ENCODE data around the gene C6orf62. TPM values are rescaled to one million over a fixed set of nuclear protein-coding genes. Genes with fewer than 3 reads are reported as not detected.
"Not testable (repeated sequence)": the region's sequence is repeated elsewhere in the genome, so short reads cannot be mapped to it uniquely, and the experiment has no call there.

The C6orf62 gene
- total and polyA plus RNA-seq, 2 donors from 2014 or later, result 55.8 to 114 TPM

- TF ChIP-seq CTCF (IDR thresholded peaks at IDR 0.05; ENCODE audit: borderline replicate concordance, extremely low read depth, insufficient read depth), result peak; percentile 54
- H3K4me1 ChIP-seq (ENCODE audit: control insufficient read depth in 2 of 3, insufficient read depth in 2 of 3, low read depth in 1 of 3, low read length in 3 of 3); H3K9me3 ChIP-seq (ENCODE audit: control insufficient read depth in 2 of 3, insufficient read depth in 1 of 3, low read length in 3 of 3); FAIRE-seq; H3K9ac ChIP-seq (ENCODE audit: low read length in 3 of 3); H3K27me3 ChIP-seq (ENCODE audit: control insufficient read depth, insufficient read depth, low read length); H3K27ac ChIP-seq (ENCODE audit: low read depth in 2 of 2, low read length in 2 of 2); H3K4me3 ChIP-seq (ENCODE audit: low read length in 3 of 3); H3K36me3 ChIP-seq (ENCODE audit: control insufficient read depth in 2 of 3, insufficient read depth in 3 of 3, low read length in 3 of 3): not testable (repeated sequence)
- intact Hi-C loops (cut with DNase I), result loop anchor here (10.0 kb wide), 1 partner anchor 111 kb away; no protein-coding TSS in a partner anchor
- peak in 3 of 5 donors; percentile 13 to 62 (median 58) for DNase-seq
Measured at GRCh38 chr6:24695635-24696034, 23.3 kb downstream of the C6orf62 start.

DNA sequence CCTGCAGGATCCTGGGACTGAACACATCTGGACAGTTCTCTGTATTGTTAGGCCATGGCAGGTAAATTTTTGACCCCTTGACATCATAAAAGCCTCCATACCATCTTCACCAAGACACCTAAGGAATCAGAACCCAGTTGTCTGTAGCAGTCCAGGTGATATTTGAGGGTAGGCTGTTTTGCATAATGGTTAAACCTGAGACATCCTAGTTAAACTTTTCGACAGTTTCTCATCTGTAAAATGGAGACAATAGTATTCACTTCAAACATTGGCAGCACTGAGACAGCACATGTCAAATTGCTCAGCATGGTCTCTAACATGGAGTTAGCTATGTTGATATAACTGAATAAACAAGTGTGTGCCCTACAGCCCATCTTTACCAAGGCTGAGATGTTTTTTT lies 24.8 kb downstream of the C6orf62 start:
- no peaks in the 10 kb centered on the region for H3K27me3 ChIP-seq (ENCODE audit: control insufficient read depth, insufficient read depth, low read length)
- TF ChIP-seq CTCF (IDR thresholded peaks at IDR 0.05; ENCODE audit: borderline replicate concordance, extremely low read depth, insufficient read depth), result no peak
- intact Hi-C loops (cut with DNase I), result loop anchor here (10.0 kb wide), 1 partner anchor 109 kb away; no protein-coding TSS in a partner anchor
- no peak overlapping the region for H3K4me3 ChIP-seq (ENCODE audit: low read length in 3 of 3)
- H3K36me3 ChIP-seq (ENCODE audit: control insufficient read depth in 2 of 3, insufficient read depth in 3 of 3, low read length in 3 of 3), result no peaks in the 10 kb centered on the region
- no peak overlapping the region for H3K27ac ChIP-seq (ENCODE audit: low read depth in 2 of 2, low read length in 2 of 2)
- no peaks in the 10 kb centered on the region for H3K4me1 ChIP-seq (ENCODE audit: control insufficient read depth in 2 of 3, insufficient read depth in 2 of 3, low read depth in 1 of 3, low read length in 3 of 3)
- FAIRE-seq (no peak), DNase-seq (no peak)
- H3K9me3 ChIP-seq (ENCODE audit: control insufficient read depth in 2 of 3, insufficient read depth in 1 of 3, low read length in 3 of 3), result no peaks in the 10 kb centered on the region
- H3K9ac ChIP-seq (ENCODE audit: low read length in 3 of 3), result no peak overlapping the region

- no peaks in the 10 kb centered on the region for H3K27me3 ChIP-seq (ENCODE audit: control insufficient read depth, insufficient read depth, low read length)
- H3K27ac ChIP-seq (ENCODE audit: low read depth in 2 of 2, low read length in 2 of 2), result no peak overlapping the region
- no peak for TF ChIP-seq CTCF (IDR thresholded peaks at IDR 0.05; ENCODE audit: borderline replicate concordance, extremely low read depth, insufficient read depth)
- intact Hi-C loops (cut with DNase I), result loop anchor here (10.0 kb wide), 1 partner anchor 108 kb away; no protein-coding TSS in a partner anchor
- H3K4me1 ChIP-seq (ENCODE audit: control insufficient read depth in 2 of 3, insufficient read depth in 2 of 3, low read depth in 1 of 3, low read length in 3 of 3), result no peaks in the 10 kb centered on the region
- H3K9me3 ChIP-seq (ENCODE audit: control insufficient read depth in 2 of 3, insufficient read depth in 1 of 3, low read length in 3 of 3), result no peaks in the 10 kb centered on the region
- no peak overlapping the region for H3K9ac ChIP-seq (ENCODE audit: low read length in 3 of 3)
- FAIRE-seq (no peak), DNase-seq (no peak)
- no peak overlapping the region for H3K4me3 ChIP-seq (ENCODE audit: low read length in 3 of 3)
- H3K36me3 ChIP-seq (ENCODE audit: control insufficient read depth in 2 of 3, insufficient read depth in 3 of 3, low read length in 3 of 3), result no peaks in the 10 kb centered on the region
Measured at GRCh38 chr6:24692848-24693592, 25.9 kb downstream of the C6orf62 start.

Data from kidney (tissue), 14 donors.